Gastrocnemius medialis (tissue), 4 donors: ENCODE measurements around the gene FAM9A. TPM values are rescaled to one million over a fixed set of nuclear protein-coding genes. Genes with fewer than 3 reads are reported as not detected.

Source experiments
- ATAC-seq, 2 donors: fragments of 150-250 bp; one replicate each; pipeline ENCODE4 v1.9.1; 2016
- DNase-seq, 2 donors: peaks; one replicate each; pipeline ENCODE4 v3.0.0-alpha.2; 2019
- H3K27ac ChIP-seq, 4 donors: fragments of 200-600 bp; sonication (generic); 1 replicate in 1 of 4; 2 replicates in 3 of 4; pipeline ENCODE4 v1.5.1; 2016 to 2018; ENCODE audit warnings: mild to moderate bottlenecking in 2 of 4, moderate library complexity in 1 of 4
- H3K27me3 ChIP-seq, 3 donors: fragments of 200-600 bp; sonication (generic) in 2 of 3; 1 replicate in 1 of 3; 2 replicates in 2 of 3; pipeline versions ENCODE4 v1.5.1 to v1.6.0; 2016 to 2019; ENCODE audit warnings: mild to moderate bottlenecking in 1 of 3, moderate library complexity in 1 of 3
- H3K36me3 ChIP-seq, 2 donors: fragments of 200-600 bp; sonication (generic) in 1 of 2; one replicate each; pipeline ENCODE4 v1.5.1; 2017 to 2018
- H3K4me1 ChIP-seq, 2 donors: fragments of 200-600 bp; sonication (generic) in 1 of 2; one replicate each; pipeline ENCODE4 v1.5.1; 2016 to 2017; ENCODE audit warnings: mild to moderate bottlenecking in 2 of 2
- H3K4me3 ChIP-seq, 4 donors: fragments of 200-600 bp; sonication (generic) in 3 of 4; 1 replicate in 1 of 4; 2 replicates in 3 of 4; pipeline ENCODE4 v1.5.1; 2016 to 2019; ENCODE audit warnings: mild to moderate bottlenecking in 2 of 4
- H3K9me3 ChIP-seq, 3 donors: fragments of 200-600 bp; sonication (generic) in 2 of 3; 1 replicate in 1 of 3; 2 replicates in 2 of 3; pipeline ENCODE4 v1.5.1; 2016 to 2019
- CTCF ChIP-seq, 5 experiments: fragments of 450-650 bp in 3 of 5; fragments of 200-600 bp in 2 of 5; sonication (generic) in 2 of 5; IDR thresholded peaks in 4 of 5; conservative IDR thresholded peaks in 1 of 5; 1 replicate in 4 of 5; 2 replicates in 1 of 5; pipeline ENCODE4 v1.5.1; 2016 to 2019; ENCODE audit warnings: antibody characterized with exemption in 5 of 5, mild to moderate bottlenecking in 3 of 5, moderate library complexity in 3 of 5
- POLR2A ChIP-seq, 2 donors: fragments of 450-650 bp; IDR thresholded peaks; one replicate each; pipeline ENCODE4 v1.6.1; 2017; ENCODE audit warnings: antibody characterized with exemption in 2 of 2, mild to moderate bottlenecking in 2 of 2, moderate library complexity in 2 of 2
- in situ Hi-C, 4 donors: fragments of 200-750 bp; cut with MboI; loops; one replicate each; pipeline versions ENCODE4 v1.15.0 to v1.8.0; 2017; ENCODE audit warnings: low sequenced_read_pairs in 4 of 4
- intact Hi-C: fragments of 100-400 bp; cut with DNase I; formaldehyde crosslinking; loops from one replicate; pipeline ENCODE4 v1.15.1; 2023; ENCODE audit warnings: low total_unique reads
- total RNA-seq, 4 donors: library from RNA; depleted of rRNA; stranded (reverse); fragments of >200 nt; gene quantifications; one replicate each; pipeline versions ENCODE4 v1.1.0 to v1.2.3, GENCODE V29; 2016

FAM9A gene
- total RNA-seq, 4 donors from 2014 or later = not detected

- no peak for DNase-seq
- H3K9me3 ChIP-seq = no peaks in the 10 kb centered on the region
- no peaks in the 10 kb centered on the region for H3K36me3 ChIP-seq
- H3K4me3 ChIP-seq = no peak overlapping the region
- H3K27me3 ChIP-seq = peaks cover 0 to 4% (median 0%) of the 10 kb centered on the region in 3 donors
- intact Hi-C loops = no loop called here
- no peak for ATAC-seq
- TF ChIP-seq CTCF (IDR thresholded peaks at IDR 0.05 in 4 of 5, conservative IDR thresholded peaks at IDR 0.05 in 1 of 5) = no peak
- no peak for TF ChIP-seq POLR2A (IDR thresholded peaks at IDR 0.05)
- in situ Hi-C loops = no loop called here
- H3K4me1 ChIP-seq = no peaks in the 10 kb centered on the region
- H3K27ac ChIP-seq = no peak overlapping the region
These were observed 47.3 kb upstream of the FAM9A start for GRCh38 chrX:8848441-8848840.

- intact Hi-C loops (no loop called here), in situ Hi-C loops (no loop called here)
- DNase-seq (no peak), ATAC-seq (no peak)
- no peak overlapping the region for H3K4me3 ChIP-seq
- no peak overlapping the region for H3K27ac ChIP-seq
- H3K9me3 ChIP-seq = no peaks in the 10 kb centered on the region
- no peaks in the 10 kb centered on the region for H3K4me1 ChIP-seq
- H3K27me3 ChIP-seq = peaks cover 0 to 4% (median 0%) of the 10 kb centered on the region in 3 donors
- no peaks in the 10 kb centered on the region for H3K36me3 ChIP-seq
- TF ChIP-seq CTCF (IDR thresholded peaks at IDR 0.05 in 4 of 5, conservative IDR thresholded peaks at IDR 0.05 in 1 of 5) (no peak), POLR2A (IDR thresholded peaks at IDR 0.05) (no peak)
These were observed 46.2 kb upstream of the FAM9A start for GRCh38 chrX:8847360-8847759.

GRCh38 chrX:8846266-8846665 is 45.1 kb upstream of the FAM9A start:
- DNase-seq (no peak), ATAC-seq (no peak)
- intact Hi-C loops = no loop called here
- no peaks in the 10 kb centered on the region for H3K4me1 ChIP-seq
- TF ChIP-seq CTCF (IDR thresholded peaks at IDR 0.05 in 4 of 5, conservative IDR thresholded peaks at IDR 0.05 in 1 of 5) = no peak
- TF ChIP-seq POLR2A (IDR thresholded peaks at IDR 0.05) = no peak
- no peak overlapping the region for H3K4me3 ChIP-seq
- in situ Hi-C loops = no loop called here
- no peak overlapping the region for H3K27ac ChIP-seq
- H3K27me3 ChIP-seq = peaks cover 0 to 4% (median 0%) of the 10 kb centered on the region in 3 donors
- no peaks in the 10 kb centered on the region for H3K9me3 ChIP-seq
- H3K36me3 ChIP-seq = no peaks in the 10 kb centered on the region

GRCh38 chrX:8845469-8845868 is 44.3 kb upstream of the FAM9A start:
- TF ChIP-seq POLR2A (IDR thresholded peaks at IDR 0.05) = no peak
- no peak for TF ChIP-seq CTCF (IDR thresholded peaks at IDR 0.05 in 4 of 5, conservative IDR thresholded peaks at IDR 0.05 in 1 of 5)
- in situ Hi-C loops (no loop called here), intact Hi-C loops (no loop called here)
- Histone ChIP-seq H3K4me3 (no peak overlapping the region), H3K4me1 (no peaks in the 10 kb centered on the region), H3K36me3 (no peaks in the 10 kb centered on the region), H3K27me3 (peaks cover 0 to 4% (median 0%) of the 10 kb centered on the region in 3 donors), H3K9me3 (no peaks in the 10 kb centered on the region), H3K27ac (no peak overlapping the region)
- no peak for ATAC-seq
- DNase-seq = no peak

- Histone ChIP-seq H3K27me3 (peaks cover 0 to 4% (median 0%) of the 10 kb centered on the region in 3 donors), H3K9me3 (no peaks in the 10 kb centered on the region), H3K4me1 (no peaks in the 10 kb centered on the region), H3K27ac (no peak overlapping the region), H3K36me3 (no peaks in the 10 kb centered on the region), H3K4me3 (no peak overlapping the region)
- ATAC-seq = no peak
- intact Hi-C loops (no loop called here), in situ Hi-C loops (no loop called here)
- TF ChIP-seq POLR2A (IDR thresholded peaks at IDR 0.05) (no peak), CTCF (IDR thresholded peaks at IDR 0.05 in 4 of 5, conservative IDR thresholded peaks at IDR 0.05 in 1 of 5) (no peak)
- DNase-seq = no peak
These were observed 43.9 kb upstream of the FAM9A start for GRCh38 chrX:8845060-8845459.
